PFSK-1 (cell line): ENCODE results near the gene AMMECR1.

Experiments
- FOXP2 ChIP-seq: optimal IDR thresholded peaks from 2 replicates; pipeline ENCODE3; 2011; ENCODE audit warnings: borderline replicate concordance, control low read depth, inconsistent platforms; ENCODE audit not compliant: insufficient read depth; ENCODE audit errors: extremely low read length, extremely low read depth
- POLR2AphosphoS5 ChIP-seq: IDR thresholded peaks from 2 replicates; pipeline ENCODE4 v1.6.1; 2012; ENCODE audit warnings: low read depth, mild to moderate bottlenecking, control low read depth, low read length, moderate library complexity
- REST ChIP-seq, 2 experiments: IDR thresholded peaks; 2 replicates each; pipeline versions ENCODE4 v1.6.1 to v1.8.0; 2011 to 2012; ENCODE audit warnings: low read depth in 2 of 2, low read length in 2 of 2, control low read depth in 1 of 2, inconsistent platforms in 1 of 2, mild to moderate bottlenecking in 1 of 2, moderate library complexity in 1 of 2; ENCODE audit not compliant: insufficient read depth in 1 of 2
- SIN3A ChIP-seq: IDR thresholded peaks from 2 replicates; pipeline ENCODE4 v1.6.1; 2012; ENCODE audit warnings: mild to moderate bottlenecking, low read length, moderate library complexity, borderline replicate concordance; ENCODE audit not compliant: insufficient read depth
- TAF1 ChIP-seq: IDR thresholded peaks from 2 replicates; pipeline ENCODE4 v1.6.1; 2012; ENCODE audit warnings: low read length, control low read depth, borderline replicate concordance; ENCODE audit not compliant: insufficient read depth

AMMECR1 gene

GRCh38 chrX:110156167-110156754, 161.6 kb downstream of the AMMECR1 start:
- TF ChIP-seq TAF1 (no peak), FOXP2 (no peak), POLR2AphosphoS5 (no peak), SIN3A (no peak), REST (IDR thresholded peaks at IDR 0.05; ENCODE audit: insufficient read depth in 1 of 2, low read depth in 2 of 2, low read length in 2 of 2) (no peak)

- no peak for TF ChIP-seq FOXP2
- TF ChIP-seq POLR2AphosphoS5 = no peak
These were observed 162.1 kb downstream of the AMMECR1 start for GRCh38 chrX:110155759-110156158.

- TF ChIP-seq TAF1 = no peak
These were observed 164.0 kb downstream of the AMMECR1 start for GRCh38 chrX:110153896-110154295.

GRCh38 chrX:110153244-110153643, 164.6 kb downstream of the AMMECR1 start:
- TF ChIP-seq SIN3A (no peak), TAF1 (no peak), FOXP2 (no peak), POLR2AphosphoS5 (no peak), REST (IDR thresholded peaks at IDR 0.05; ENCODE audit: insufficient read depth in 1 of 2, low read depth in 2 of 2, low read length in 2 of 2) (no peak)

GRCh38 chrX:110146521-110146920, 171.4 kb downstream of the AMMECR1 start:
- TF ChIP-seq FOXP2 (no peak), TAF1 (no peak), REST (IDR thresholded peaks at IDR 0.05; ENCODE audit: insufficient read depth in 1 of 2, low read depth in 2 of 2, low read length in 2 of 2) (no peak), SIN3A (no peak), POLR2AphosphoS5 (no peak)

- no peak for TF ChIP-seq SIN3A
- no peak for TF ChIP-seq TAF1
- no peak for TF ChIP-seq REST (IDR thresholded peaks at IDR 0.05; ENCODE audit: insufficient read depth in 1 of 2, low read depth in 2 of 2, low read length in 2 of 2)
These were observed 172.0 kb downstream of the AMMECR1 start for GRCh38 chrX:110145854-110146253.
